Hindlimb muscle (tissue), 1 donor: ENCODE results near the gene CADPS2. TPM values are rescaled to one million over a fixed set of nuclear protein-coding genes. Genes with fewer than 3 reads are reported as not detected.
"Not testable (repeated sequence)": the region's sequence is repeated elsewhere in the genome, so short reads cannot be mapped to it uniquely, and the experiment has no call there.

Source experiments
- DNase-seq: peaks from one replicate; pipeline ENCODE4 v3.0.0-alpha.2; 2013
- polyA plus RNA-seq: library from polyadenylated mRNA; unstranded; fragments of 120-200 nt; gene quantifications from one replicate; pipeline ENCODE4 v1.2.1, GENCODE V29; 2013; ENCODE audit not compliant: insufficient read length

Gene CADPS2
- polyA plus RNA-seq, 1 donor: 6.0 TPM

- no peak for DNase-seq
Measured at GRCh38 chr7:122663733-122664132, 222.5 kb downstream of the CADPS2 start.

GRCh38 chr7:122658856-122659255 is 227.4 kb downstream of the CADPS2 start:
- DNase-seq: no peak

GRCh38 chr7:122653685-122654084 is 232.6 kb downstream of the CADPS2 start:
- DNase-seq: no peak

- DNase-seq: no peak
Measured at GRCh38 chr7:122652876-122653275, 233.4 kb downstream of the CADPS2 start.

- DNase-seq: no peak
Measured at GRCh38 chr7:122651451-122651850, 234.8 kb downstream of the CADPS2 start.

GRCh38 chr7:122643250-122643649 is 243.0 kb downstream of the CADPS2 start:
- no peak for DNase-seq

GRCh38 chr7:122638459-122638858 is 247.8 kb downstream of the CADPS2 start:
- DNase-seq: no peak

- peak; percentile 15 for DNase-seq
Measured at GRCh38 chr7:122637784-122638183, 248.5 kb downstream of the CADPS2 start.

GRCh38 chr7:122635481-122635880 is 250.8 kb downstream of the CADPS2 start:
- not testable (repeated sequence) for DNase-seq

GRCh38 chr7:122633472-122633871 is 252.8 kb downstream of the CADPS2 start:
- no peak for DNase-seq

GRCh38 chr7:122632238-122632637 is 254.0 kb downstream of the CADPS2 start:
- no peak for DNase-seq

- DNase-seq: no peak
Measured at GRCh38 chr7:122629412-122629953, 256.8 kb downstream of the CADPS2 start.

- DNase-seq: no peak
Measured at GRCh38 chr7:122628651-122629411, 257.4 kb downstream of the CADPS2 start.

- no peak for DNase-seq
Measured at GRCh38 chr7:122626785-122627184, 259.5 kb downstream of the CADPS2 start.

- DNase-seq: no peak
Measured at GRCh38 chr7:122622682-122623081, 263.6 kb downstream of the CADPS2 start.

GRCh38 chr7:122619664-122620063 is 266.6 kb downstream of the CADPS2 start:
- DNase-seq: no peak

- no peak for DNase-seq
Measured at GRCh38 chr7:122618585-122619189, 267.6 kb downstream of the CADPS2 start.

- DNase-seq: no peak
Measured at GRCh38 chr7:122616951-122617350, 269.3 kb downstream of the CADPS2 start.

GRCh38 chr7:122605929-122606328 is 280.3 kb downstream of the CADPS2 start:
- no peak for DNase-seq

GRCh38 chr7:122604251-122604650 is 282.0 kb downstream of the CADPS2 start:
- DNase-seq: no peak

GRCh38 chr7:122602800-122603199 is 283.5 kb downstream of the CADPS2 start:
- DNase-seq: no peak

- no peak for DNase-seq
Measured at GRCh38 chr7:122600630-122601029, 285.6 kb downstream of the CADPS2 start.

- DNase-seq: no peak
Measured at GRCh38 chr7:122600042-122600441, 286.2 kb downstream of the CADPS2 start.

GRCh38 chr7:122597277-122597676 is 289.0 kb downstream of the CADPS2 start:
- DNase-seq: no peak
